Panc1 (cell line): Measurements from ENCODE around the gene FAM229A. TPM values are rescaled to one million over a fixed set of nuclear protein-coding genes. Genes with fewer than 3 reads are reported as not detected.
A peak's percentile ranks its signal among the peaks of the same experiment; 100 is the strongest.

Experiments
- ATAC-seq: fragments of 200-7000 bp; cut with Tn5 transposase; 2 replicates; pipeline ENCODE4 v1.9.1; 2020; ENCODE audit warnings: mild to moderate bottlenecking, moderate library complexity
- BruUV-seq: library from RNA; stranded (reverse); fragments of 400-500 nt; replicated peaks from 2 replicates; lab custom pipeline; 2021; lab: Mats Ljungman, UMichigan
- CTCF ChIA-PET: fragments of 300-600 bp; sonication (Branson Sonifier 250); formaldehyde crosslinking; loops from one replicate; lab custom pipeline; 2022; ENCODE audit warnings: antibody characterized with exemption; lab: Charles Lee
- POLR2A ChIA-PET: fragments of 300-600 bp; sonication (Branson Sonifier 250); formaldehyde crosslinking; loops from one replicate; lab custom pipeline; 2022; ENCODE audit warnings: antibody characterized with exemption; lab: Charles Lee
- DNase-seq: peaks from one replicate; pipeline ENCODE4 v3.0.0-alpha.2; 2010; ENCODE audit warnings: low read depth, low spot score
- H3K27ac ChIP-seq: 2 replicates; pipeline ENCODE4 v1.5.1; 2011; ENCODE audit warnings: mild to moderate bottlenecking, low read length, inconsistent platforms
- H3K27me3 ChIP-seq: fragments of 200-500 bp; sonication (Bioruptor generic); 2 replicates; pipeline ENCODE4 v1.6.0; 2014; ENCODE audit warnings: low read length, inconsistent platforms; ENCODE audit not compliant: control insufficient read depth, insufficient read depth
- H3K36me3 ChIP-seq: fragments of 200-500 bp; sonication (Bioruptor generic); 2 replicates; pipeline ENCODE4 v1.5.1; 2014; ENCODE audit warnings: inconsistent platforms, mild to moderate bottlenecking, low read length, moderate library complexity; ENCODE audit not compliant: control insufficient read depth, insufficient read depth
- H3K4me1 ChIP-seq: 2 replicates; pipeline ENCODE4 v1.5.1; 2011; ENCODE audit warnings: inconsistent platforms, mild to moderate bottlenecking, low read length, moderate library complexity; ENCODE audit not compliant: control insufficient read depth, insufficient read depth
- H3K4me3 ChIP-seq, 2 experiments: 2 replicates each; pipeline ENCODE4 v1.5.1; 2011 to 2012; ENCODE audit warnings: low read depth in 2 of 2, low read length in 2 of 2, mild to moderate bottlenecking in 2 of 2, inconsistent platforms in 1 of 2, moderate library complexity in 1 of 2
- H3K9me3 ChIP-seq: fragments of 200-500 bp; sonication (Bioruptor generic); 2 replicates; pipeline ENCODE4 v1.5.1; 2014; ENCODE audit warnings: low read depth, mild to moderate bottlenecking, inconsistent platforms, low read length, moderate library complexity; ENCODE audit not compliant: control insufficient read depth, insufficient read depth
- CTCF ChIP-seq: fragments of 450-650 bp; IDR thresholded peaks from 2 replicates; pipeline ENCODE4 v1.5.1; 2017; ENCODE audit warnings: mild to moderate bottlenecking
- POLR2AphosphoS5 ChIP-seq: IDR thresholded peaks from 2 replicates; pipeline ENCODE4 v1.6.1; 2012; ENCODE audit warnings: mild to moderate bottlenecking, low read depth, low read length, moderate library complexity
- SIN3A ChIP-seq: IDR thresholded peaks from 2 replicates; pipeline ENCODE4 v1.6.1; 2012; ENCODE audit warnings: low read depth, mild to moderate bottlenecking, low read length, moderate library complexity, borderline replicate concordance; ENCODE audit not compliant: insufficient read depth
- TCF7L2 ChIP-seq: IDR thresholded peaks from 2 replicates; pipeline ENCODE4 v1.6.1; 2011; ENCODE audit warnings: mild to moderate bottlenecking, low read depth, low read length, inconsistent platforms
- in situ Hi-C: cut with HindIII; loops from 2 replicates; pipeline ENCODE4 v1.10.0; 2016; ENCODE audit warnings: low sequenced_read_pairs, low pct_unique_long_range_greater_than_20kb
- intact Hi-C: fragments of 100-400 bp; cut with micrococcal nuclease; formaldehyde crosslinking; loops from one replicate; pipeline ENCODE4 v1.10.0; 2022; ENCODE audit not compliant: unreplicated experiment
- total RNA-seq: library from RNA; stranded (reverse); gene quantifications from one replicate; pipeline ENCODE4 v1.2.1, GENCODE V29; 2021; ENCODE audit not compliant: unreplicated experiment
- TF ChIP-seq, protein P1 (sequence below), 2 experiments: IDR thresholded peaks; 2 replicates each; pipeline ENCODE4 v1.6.1; 2011 to 2012; ENCODE audit warnings: low read depth in 2 of 2, control low read depth in 1 of 2, low read length in 1 of 2, mild to moderate bottlenecking in 1 of 2, moderate library complexity in 1 of 2; ENCODE audit not compliant: insufficient read depth in 1 of 2

FAM229A gene
- total RNA-seq, 1 experiment from 2014 or later = 6.7 TPM

GRCh38 chr1:32335535-32335789 lies 26.8 kb downstream of the FAM229A start:
- intact Hi-C loops (no loop called here), in situ Hi-C loops (no loop called here)
- H3K27me3 ChIP-seq = no peaks in the 10 kb centered on the region
- peaks cover 12% of the 10 kb centered on the region for H3K36me3 ChIP-seq
- POLR2A ChIA-PET = interaction anchor here (1.0 kb wide), 1 partner anchor 17 kb away, joined by 3 read pairs; no protein-coding TSS in a partner anchor
- BruUV-seq = no TSS peak
- peak overlapping the region; percentile 68 to 70 for H3K4me3 ChIP-seq
- CTCF ChIA-PET = interaction anchor here (0.7 kb wide), 1 partner anchor 23 kb away, joined by 7 read pairs; no protein-coding TSS in a partner anchor
- no peak for DNase-seq
- TF ChIP-seq POLR2AphosphoS5 (no peak), CTCF (no peak), SIN3A (no peak), TCF7L2 (no peak)
- TF ChIP-seq, protein P1, sequence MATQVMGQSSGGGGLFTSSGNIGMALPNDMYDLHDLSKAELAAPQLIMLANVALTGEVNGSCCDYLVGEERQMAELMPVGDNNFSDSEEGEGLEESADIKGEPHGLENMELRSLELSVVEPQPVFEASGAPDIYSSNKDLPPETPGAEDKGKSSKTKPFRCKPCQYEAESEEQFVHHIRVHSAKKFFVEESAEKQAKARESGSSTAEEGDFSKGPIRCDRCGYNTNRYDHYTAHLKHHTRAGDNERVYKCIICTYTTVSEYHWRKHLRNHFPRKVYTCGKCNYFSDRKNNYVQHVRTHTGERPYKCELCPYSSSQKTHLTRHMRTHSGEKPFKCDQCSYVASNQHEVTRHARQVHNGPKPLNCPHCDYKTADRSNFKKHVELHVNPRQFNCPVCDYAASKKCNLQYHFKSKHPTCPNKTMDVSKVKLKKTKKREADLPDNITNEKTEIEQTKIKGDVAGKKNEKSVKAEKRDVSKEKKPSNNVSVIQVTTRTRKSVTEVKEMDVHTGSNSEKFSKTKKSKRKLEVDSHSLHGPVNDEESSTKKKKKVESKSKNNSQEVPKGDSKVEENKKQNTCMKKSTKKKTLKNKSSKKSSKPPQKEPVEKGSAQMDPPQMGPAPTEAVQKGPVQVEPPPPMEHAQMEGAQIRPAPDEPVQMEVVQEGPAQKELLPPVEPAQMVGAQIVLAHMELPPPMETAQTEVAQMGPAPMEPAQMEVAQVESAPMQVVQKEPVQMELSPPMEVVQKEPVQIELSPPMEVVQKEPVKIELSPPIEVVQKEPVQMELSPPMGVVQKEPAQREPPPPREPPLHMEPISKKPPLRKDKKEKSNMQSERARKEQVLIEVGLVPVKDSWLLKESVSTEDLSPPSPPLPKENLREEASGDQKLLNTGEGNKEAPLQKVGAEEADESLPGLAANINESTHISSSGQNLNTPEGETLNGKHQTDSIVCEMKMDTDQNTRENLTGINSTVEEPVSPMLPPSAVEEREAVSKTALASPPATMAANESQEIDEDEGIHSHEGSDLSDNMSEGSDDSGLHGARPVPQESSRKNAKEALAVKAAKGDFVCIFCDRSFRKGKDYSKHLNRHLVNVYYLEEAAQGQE (IDR thresholded peaks at IDR 0.05; ENCODE audit: insufficient read depth in 1 of 2, low read depth in 2 of 2, low read length in 1 of 2) = no peak
- H3K9me3 ChIP-seq = no peaks in the 10 kb centered on the region
- ATAC-seq = peak; percentile 0; the same call in 1 of the 2 replicates
- peaks cover 46% of the 10 kb centered on the region for H3K4me1 ChIP-seq
- H3K27ac ChIP-seq = peak overlapping the region; percentile 78; the same call in 1 of the 2 replicates

DNA sequence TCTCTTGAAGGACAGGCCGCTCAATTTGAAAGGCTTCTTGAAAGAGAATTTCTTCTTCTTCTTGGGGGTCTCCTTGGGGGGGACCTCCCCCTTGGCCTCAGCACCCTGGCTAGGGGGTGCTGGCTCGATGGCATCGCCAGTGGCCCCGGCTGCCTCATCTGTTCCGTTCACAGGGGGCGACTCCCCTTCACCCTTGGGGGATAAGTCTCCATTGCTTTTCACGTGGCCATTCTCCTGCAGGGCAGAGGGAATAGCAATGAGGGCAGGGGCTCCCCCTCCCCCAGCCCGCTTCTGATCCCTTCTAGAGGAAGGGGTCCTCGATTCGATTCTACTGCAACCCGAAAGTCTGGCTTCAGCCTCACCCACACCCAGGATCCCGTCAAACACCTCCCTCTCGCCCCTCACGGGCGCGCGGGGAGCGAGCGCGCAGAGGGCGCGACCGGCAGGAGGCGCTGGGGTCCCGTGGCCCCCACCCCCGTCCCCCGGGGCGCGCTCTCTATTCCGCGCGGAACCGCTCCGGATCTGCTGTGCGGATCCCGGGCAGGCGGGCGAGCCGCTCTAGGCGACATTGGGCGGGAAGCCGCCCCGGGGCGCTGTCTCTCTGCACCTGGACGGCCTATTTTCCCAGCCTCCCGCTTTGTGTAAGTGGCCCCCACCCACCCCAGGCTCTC lies 27.3 kb downstream of the FAM229A start:
- Histone ChIP-seq H3K4me3 (peak overlapping the region; percentile 68 to 70), H3K27ac (peak overlapping the region; percentile 78), H3K36me3 (peaks cover 12% of the 10 kb centered on the region), H3K27me3 (no peaks in the 10 kb centered on the region), H3K4me1 (peaks cover 46% of the 10 kb centered on the region), H3K9me3 (no peaks in the 10 kb centered on the region)
- peak; percentile 36 for ATAC-seq
- POLR2A ChIA-PET = interaction anchor here (0.5 kb wide), 1 partner anchor 599 kb away, joined by 3 read pairs; no protein-coding TSS in a partner anchor
- no peak for DNase-seq
- no TSS peak for BruUV-seq
- in situ Hi-C loops (no loop called here), intact Hi-C loops (no loop called here)
- TF ChIP-seq POLR2AphosphoS5 (no peak; the same call in 1 of the 2 replicates), TCF7L2 (no peak), CTCF (peak; percentile 93), SIN3A (0 out of 2 replicates have a peak, but pooled peaks have one; percentile 36)
- TF ChIP-seq, protein P1 (IDR thresholded peaks at IDR 0.05; ENCODE audit: insufficient read depth in 1 of 2, low read depth in 2 of 2, low read length in 1 of 2) = no peak
- CTCF ChIA-PET = interaction anchor here (0.7 kb wide), 1 partner anchor 23 kb away, joined by 7 read pairs; no protein-coding TSS in a partner anchor
